Choroid plexus epithelial cell (primary cell): Measurements from ENCODE around the gene NXPH2.
A peak's percentile ranks its signal among the peaks of the same experiment; 100 is the strongest.

Experiments used
- DNase-seq: peaks from one replicate; pipeline ENCODE4 v3.0.0-alpha.2; 2010; ENCODE audit warnings: low read depth
- H3K4me3 ChIP-seq: 2 replicates; pipeline ENCODE4 v1.5.1; 2011; ENCODE audit warnings: low read depth, mild to moderate bottlenecking, control low read depth, low read length, moderate library complexity
- CTCF ChIP-seq: conservative IDR thresholded peaks from 2 replicates; pipeline ENCODE4 v1.5.1; 2011; ENCODE audit warnings: low read depth, mild to moderate bottlenecking, control low read depth, inconsistent platforms, low read length, moderate library complexity

NXPH2 gene

GRCh38 chr2:138712212-138712979 lies 67.8 kb downstream of the NXPH2 start:
- no peak for TF ChIP-seq CTCF
- H3K4me3 ChIP-seq, result no peak overlapping the region
- DNase-seq, result peak; percentile 30

GRCh38 chr2:138711812-138712211 lies 68.4 kb downstream of the NXPH2 start:
- TF ChIP-seq CTCF, result no peak
- H3K4me3 ChIP-seq, result no peak overlapping the region
- DNase-seq, result no peak

GRCh38 chr2:138708682-138709241 lies 71.4 kb downstream of the NXPH2 start:
- no peak for TF ChIP-seq CTCF
- no peak overlapping the region for H3K4me3 ChIP-seq
- peak; percentile 74 for DNase-seq

GRCh38 chr2:138707392-138708074 lies 72.7 kb downstream of the NXPH2 start:
- DNase-seq, result peak; percentile 91
- TF ChIP-seq CTCF, result no peak
- no peak overlapping the region for H3K4me3 ChIP-seq

GRCh38 chr2:138703242-138703641 lies 76.9 kb downstream of the NXPH2 start:
- TF ChIP-seq CTCF, result no peak
- H3K4me3 ChIP-seq, result no peak overlapping the region
- DNase-seq, result no peak

GRCh38 chr2:138700716-138701115 lies 79.5 kb downstream of the NXPH2 start:
- no peak for DNase-seq
- no peak for TF ChIP-seq CTCF
- no peak overlapping the region for H3K4me3 ChIP-seq

GRCh38 chr2:138699421-138699820 lies 80.8 kb downstream of the NXPH2 start:
- H3K4me3 ChIP-seq, result no peak overlapping the region
- TF ChIP-seq CTCF, result no peak
- no peak for DNase-seq
